HG02884 (cell line): ENCODE measurements around the gene CLTC.

Experiments used
- ATAC-seq: cut with Tn5 transposase; IDR thresholded peaks from one replicate; pipeline ENCODE4 v1.9.1; 2021; ENCODE audit warnings: mild to moderate bottlenecking, moderate library complexity; ENCODE audit not compliant: unreplicated experiment

Gene CLTC

DNA sequence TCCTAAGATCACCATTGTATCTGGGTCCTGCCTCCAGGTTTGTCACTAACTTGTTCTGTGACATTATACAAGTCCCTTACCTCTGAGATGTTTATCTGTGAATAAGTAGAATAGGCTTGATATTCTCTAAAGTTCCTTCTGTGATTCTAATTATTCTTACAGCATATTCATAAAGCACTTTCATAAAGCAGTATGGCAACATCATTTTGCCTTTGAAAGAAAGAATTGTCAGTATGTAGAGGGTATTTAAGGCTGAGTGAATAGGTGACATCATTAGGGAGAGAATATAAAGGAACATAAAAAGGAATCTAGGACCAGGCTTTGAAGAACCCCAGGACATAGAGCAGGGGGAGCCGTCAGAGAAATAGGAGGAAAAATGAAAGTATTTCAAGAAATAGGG lies 103.3 kb downstream of the CLTC start:
- ATAC-seq = no peak

DNA sequence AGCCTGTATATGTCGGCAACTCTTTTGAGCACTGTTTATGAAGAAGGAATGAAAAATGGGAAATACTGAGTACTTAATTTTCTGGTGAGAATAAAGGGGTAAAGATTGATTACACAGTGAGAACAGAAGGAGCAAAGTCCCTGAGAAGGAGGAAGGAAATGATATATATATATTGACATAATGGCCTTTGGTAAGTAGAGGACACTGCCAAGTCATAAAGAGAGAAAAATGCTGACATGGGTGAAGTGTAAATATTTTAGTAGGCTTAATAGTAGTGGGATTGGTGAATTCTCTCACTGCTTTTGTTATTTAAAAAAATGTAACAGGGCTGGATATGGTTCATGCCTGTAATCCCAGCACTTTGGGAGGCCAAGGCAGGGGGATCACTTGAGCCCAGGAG lies 103.9 kb downstream of the CLTC start:
- ATAC-seq = no peak

DNA sequence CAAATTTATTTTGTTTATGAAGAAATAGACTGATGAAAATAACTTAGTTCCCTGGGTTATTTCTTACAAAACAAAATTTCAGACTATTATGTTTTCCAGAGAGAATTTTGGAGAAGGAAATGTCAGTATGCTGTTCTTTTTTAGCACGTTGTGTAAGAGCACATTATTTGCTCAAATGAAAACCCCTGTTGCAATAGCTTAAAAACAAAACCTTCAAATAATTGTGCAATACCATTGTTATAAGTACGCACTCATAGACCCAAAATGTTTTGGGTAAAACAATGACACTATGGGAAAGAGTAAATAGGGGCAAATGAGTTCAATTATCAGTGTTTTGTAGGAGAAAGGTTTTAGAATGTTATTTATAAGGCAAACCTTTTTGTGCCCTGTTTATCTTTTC lies 106.0 kb downstream of the CLTC start:
- no peak for ATAC-seq

DNA sequence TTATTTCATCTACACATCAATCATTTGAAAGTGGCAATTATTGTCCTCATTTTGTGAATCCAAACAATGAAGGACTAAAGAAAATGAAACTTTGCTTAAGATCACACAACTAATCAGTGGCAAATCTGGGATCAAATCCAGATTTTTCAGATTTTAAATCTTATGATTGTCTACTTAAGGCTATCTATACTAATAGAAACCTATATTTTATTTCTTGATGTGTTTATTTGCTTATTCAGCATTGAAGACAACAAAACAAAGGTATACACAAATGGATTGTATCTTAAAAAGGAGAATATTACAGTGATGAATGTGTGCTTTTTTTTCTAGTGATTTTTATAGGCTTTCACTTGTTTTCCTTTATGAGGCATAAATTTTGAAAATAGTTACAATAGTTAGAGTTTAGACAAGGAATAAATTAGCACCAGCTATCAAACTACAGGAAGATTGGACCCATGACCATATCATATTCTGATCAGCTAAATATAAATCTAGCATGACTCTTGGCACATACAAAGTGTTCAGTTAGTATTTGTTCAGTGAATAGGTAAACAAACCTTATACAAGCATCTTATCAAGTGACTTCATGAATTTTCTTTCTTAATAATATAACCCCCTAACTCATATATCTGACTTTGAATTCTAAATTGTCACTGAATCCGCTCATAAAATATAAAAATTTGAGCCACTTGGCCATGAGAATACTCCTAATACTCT lies 108.3 kb downstream of the CLTC start:
- no peak for ATAC-seq

DNA sequence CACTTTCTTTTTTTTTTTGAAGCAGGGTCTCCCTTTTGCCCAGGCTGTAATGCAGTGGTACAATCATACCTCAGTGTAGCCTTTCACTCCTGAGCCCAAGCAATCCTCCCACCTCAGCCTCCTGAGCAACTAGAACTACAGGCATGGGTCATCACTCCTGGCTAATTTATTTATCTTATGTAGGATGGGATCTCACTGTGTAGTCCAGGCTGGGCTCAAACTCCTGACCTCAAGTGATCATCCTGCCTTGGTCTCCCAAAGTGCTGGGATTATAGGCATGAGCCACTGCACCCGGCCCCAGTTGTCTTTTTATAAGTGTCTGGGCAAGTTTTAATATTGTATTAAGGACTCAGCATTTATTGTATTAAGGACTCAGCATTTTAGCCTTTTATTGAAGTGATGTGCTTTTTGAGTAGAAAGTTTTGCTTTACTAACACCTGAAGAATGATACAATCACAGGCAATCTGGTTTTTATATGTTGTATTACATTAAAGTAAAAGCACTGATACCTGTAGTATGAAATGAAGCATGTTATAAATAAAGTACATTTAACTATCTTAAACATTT lies 110.7 kb downstream of the CLTC start:
- no peak for ATAC-seq

DNA sequence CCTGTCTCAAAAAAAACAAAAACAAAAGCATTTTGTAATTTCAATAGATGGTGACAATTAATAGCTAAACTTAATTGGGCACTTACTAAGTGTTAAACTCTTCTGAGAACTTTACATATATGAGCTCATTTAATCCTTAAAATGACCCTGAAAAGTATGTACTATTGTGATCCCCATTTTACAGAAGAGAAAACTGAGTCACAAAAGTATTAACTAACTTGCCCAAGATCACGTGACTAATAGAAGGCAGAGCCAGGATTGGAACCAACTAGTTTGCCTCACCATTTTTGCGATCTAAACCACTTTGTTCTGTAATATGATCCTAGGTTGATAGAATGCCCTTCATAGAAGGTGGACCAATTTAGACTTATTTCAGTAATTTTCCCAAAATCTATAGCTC lies 114.0 kb downstream of the CLTC start:
- ATAC-seq = no peak

DNA sequence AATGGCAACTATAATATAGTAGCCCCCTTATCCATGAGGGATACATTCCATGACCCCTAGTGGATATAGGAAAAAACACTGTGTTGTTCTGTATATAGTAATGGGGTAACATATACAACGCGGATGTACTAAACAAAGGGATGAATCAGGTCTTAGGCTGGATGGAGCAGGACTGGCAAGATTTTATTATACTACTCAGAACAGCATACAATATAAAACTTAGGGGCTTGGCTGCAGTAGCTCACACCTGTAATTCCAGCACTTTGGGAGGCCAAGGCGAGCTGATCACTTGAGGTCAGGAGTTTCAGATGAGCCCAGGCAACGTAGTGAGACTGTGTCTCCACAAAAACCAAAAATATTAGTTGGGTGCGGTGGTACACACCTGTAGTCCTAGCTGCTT lies 114.5 kb downstream of the CLTC start:
- ATAC-seq = no peak

DNA sequence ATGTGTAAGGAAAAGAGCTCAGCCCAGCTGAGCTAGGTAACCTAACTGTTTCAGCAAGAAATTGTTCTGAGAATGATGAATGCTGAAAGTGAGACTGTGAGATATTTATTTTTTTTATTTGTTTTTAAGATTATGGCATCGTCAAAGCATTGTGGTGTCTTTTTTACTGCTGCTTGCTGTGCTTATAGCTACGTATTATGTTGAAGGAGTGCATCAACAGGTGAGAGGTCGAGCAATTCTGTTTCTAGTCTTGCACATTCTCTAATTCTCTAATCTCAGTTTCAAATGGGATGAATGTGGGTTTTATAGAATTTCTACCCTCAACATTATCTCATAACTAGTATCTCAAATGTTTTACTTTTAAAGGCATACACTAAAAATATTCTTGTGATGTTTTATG lies 117.6 kb downstream of the CLTC start:
- ATAC-seq = no peak

DNA sequence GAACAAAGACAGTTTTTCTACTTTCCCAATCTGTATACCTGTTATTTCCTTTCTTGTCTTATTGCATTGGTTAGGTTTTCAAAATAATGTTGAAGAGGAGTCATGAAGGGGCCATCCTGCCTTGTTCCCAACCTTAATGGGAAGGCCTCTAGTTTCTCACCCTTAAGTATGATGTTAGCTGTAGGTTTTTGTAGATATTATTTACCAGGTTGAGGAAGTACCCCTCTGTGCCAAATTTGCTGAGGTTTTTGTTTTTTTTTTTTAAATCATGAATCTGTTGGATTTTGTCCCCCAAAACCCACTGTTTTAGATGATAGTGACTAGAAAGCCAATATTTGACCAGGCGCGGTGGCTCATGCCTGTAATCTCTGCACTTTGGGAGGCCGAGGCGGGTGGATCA lies 124.1 kb downstream of the CLTC start:
- ATAC-seq = no peak

DNA sequence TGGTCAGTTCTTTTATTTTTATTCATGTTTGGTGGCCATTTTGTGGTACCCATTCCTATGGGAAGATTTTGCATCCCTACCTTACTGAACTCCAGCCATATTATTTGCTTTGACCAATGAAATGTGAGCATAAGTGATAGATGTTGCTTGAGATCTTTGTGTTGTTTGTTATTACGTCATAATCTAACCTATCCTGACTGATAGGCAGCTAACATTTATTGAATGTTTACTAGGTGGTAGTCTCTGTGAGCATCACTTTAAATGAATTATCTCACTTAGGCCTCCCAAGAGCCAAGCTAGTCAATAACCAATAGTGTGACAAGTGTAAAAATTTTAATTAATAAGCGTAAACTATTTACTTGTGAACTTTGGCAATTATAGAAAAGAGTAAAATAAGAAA lies 125.3 kb downstream of the CLTC start:
- ATAC-seq = no peak
